ENCODE measurements around the gene HM13.

DNA sequence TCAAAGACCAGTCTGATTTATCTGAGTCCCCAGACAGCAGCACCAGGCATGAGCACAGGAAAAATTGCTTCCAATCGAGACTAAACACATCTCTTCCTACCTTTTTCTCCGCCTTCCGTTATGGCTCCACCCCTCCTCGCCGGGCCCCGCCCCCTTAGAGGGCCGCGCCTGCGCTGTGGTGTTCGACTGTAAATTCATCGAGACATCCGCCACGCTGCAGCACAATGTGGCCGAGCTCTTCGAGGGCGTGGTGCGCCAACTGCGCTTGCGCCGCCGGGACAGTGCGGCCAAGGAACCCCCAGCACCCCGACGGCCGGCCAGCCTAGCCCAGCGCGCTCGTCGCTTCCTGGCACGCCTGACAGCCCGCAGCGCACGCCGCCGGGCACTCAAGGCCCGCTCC, 30.2 kb upstream of the HM13 start:
- no peak for TF ChIP-seq TCF12 (IDR thresholded peaks at IDR 0.05; ENCODE audit: low read depth)
- TF ChIP-seq, protein P1, sequence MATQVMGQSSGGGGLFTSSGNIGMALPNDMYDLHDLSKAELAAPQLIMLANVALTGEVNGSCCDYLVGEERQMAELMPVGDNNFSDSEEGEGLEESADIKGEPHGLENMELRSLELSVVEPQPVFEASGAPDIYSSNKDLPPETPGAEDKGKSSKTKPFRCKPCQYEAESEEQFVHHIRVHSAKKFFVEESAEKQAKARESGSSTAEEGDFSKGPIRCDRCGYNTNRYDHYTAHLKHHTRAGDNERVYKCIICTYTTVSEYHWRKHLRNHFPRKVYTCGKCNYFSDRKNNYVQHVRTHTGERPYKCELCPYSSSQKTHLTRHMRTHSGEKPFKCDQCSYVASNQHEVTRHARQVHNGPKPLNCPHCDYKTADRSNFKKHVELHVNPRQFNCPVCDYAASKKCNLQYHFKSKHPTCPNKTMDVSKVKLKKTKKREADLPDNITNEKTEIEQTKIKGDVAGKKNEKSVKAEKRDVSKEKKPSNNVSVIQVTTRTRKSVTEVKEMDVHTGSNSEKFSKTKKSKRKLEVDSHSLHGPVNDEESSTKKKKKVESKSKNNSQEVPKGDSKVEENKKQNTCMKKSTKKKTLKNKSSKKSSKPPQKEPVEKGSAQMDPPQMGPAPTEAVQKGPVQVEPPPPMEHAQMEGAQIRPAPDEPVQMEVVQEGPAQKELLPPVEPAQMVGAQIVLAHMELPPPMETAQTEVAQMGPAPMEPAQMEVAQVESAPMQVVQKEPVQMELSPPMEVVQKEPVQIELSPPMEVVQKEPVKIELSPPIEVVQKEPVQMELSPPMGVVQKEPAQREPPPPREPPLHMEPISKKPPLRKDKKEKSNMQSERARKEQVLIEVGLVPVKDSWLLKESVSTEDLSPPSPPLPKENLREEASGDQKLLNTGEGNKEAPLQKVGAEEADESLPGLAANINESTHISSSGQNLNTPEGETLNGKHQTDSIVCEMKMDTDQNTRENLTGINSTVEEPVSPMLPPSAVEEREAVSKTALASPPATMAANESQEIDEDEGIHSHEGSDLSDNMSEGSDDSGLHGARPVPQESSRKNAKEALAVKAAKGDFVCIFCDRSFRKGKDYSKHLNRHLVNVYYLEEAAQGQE (IDR thresholded peaks at IDR 0.05; ENCODE audit: low read depth), result no peak
- TF ChIP-seq TAF1 (IDR thresholded peaks at IDR 0.05; ENCODE audit: low read depth), result no peak
- no peak for TF ChIP-seq RAD21 (IDR thresholded peaks at IDR 0.05; ENCODE audit: low read depth)
- TF ChIP-seq TEAD4 (IDR thresholded peaks at IDR 0.05), result no peak
- no peak for TF ChIP-seq CREB1 (IDR thresholded peaks at IDR 0.05; ENCODE audit: low read depth)
- TF ChIP-seq, protein P2, sequence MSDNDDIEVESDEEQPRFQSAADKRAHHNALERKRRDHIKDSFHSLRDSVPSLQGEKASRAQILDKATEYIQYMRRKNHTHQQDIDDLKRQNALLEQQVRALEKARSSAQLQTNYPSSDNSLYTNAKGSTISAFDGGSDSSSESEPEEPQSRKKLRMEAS (IDR thresholded peaks at IDR 0.05), result no peak
- no peak for TF ChIP-seq FOXM1 (IDR thresholded peaks at IDR 0.05; ENCODE audit: borderline replicate concordance, low read depth)
- TF ChIP-seq EP300 (IDR thresholded peaks at IDR 0.05; ENCODE audit: borderline replicate concordance), result no peak
- no peak for TF ChIP-seq ZBTB7A (IDR thresholded peaks at IDR 0.05; ENCODE audit: low read depth)
- TF ChIP-seq CEBPB (IDR thresholded peaks at IDR 0.05), result no peak
- TF ChIP-seq YY1 (IDR thresholded peaks at IDR 0.05; ENCODE audit: low read depth), result no peak
- no peak for TF ChIP-seq EGR1 (IDR thresholded peaks at IDR 0.05)
- no peak for TF ChIP-seq NFIC (IDR thresholded peaks at IDR 0.05)

Measured in Ishikawa (cell line).